ENCODE measurements around the gene HACD2.

Gene HACD2

GRCh38 chr3:123481071-123481470, 103.8 kb downstream of the HACD2 start:
- no peak for DNase-seq (ENCODE audit: low read depth)

- no peak for DNase-seq (ENCODE audit: low read depth)
These were observed 104.4 kb downstream of the HACD2 start for GRCh38 chr3:123480428-123480827.

- DNase-seq (ENCODE audit: low read depth), result no peak
These were observed 105.0 kb downstream of the HACD2 start for GRCh38 chr3:123479891-123480290.

DNA sequence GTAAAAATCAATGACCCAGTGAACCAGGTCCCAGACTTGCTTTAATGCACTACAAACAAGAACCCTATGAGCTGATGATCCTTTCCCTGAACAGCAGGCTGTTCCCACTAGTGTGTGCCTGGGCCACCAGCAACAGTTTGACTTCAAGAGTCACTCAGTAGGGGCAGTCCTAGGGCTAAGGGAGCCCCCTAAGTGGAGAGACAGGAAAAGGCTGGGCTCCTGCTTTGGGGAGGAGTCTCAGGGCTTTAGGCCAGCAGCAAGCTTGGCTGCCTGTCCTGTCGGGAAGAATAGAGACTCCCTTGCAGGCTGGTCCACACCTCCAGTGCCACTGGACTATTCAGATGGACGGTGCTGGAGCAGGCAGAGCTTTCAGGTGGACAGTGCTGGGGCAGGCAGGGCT, 106.5 kb downstream of the HACD2 start:
- DNase-seq (ENCODE audit: low read depth), result no peak

GRCh38 chr3:123476967-123477750, 107.7 kb downstream of the HACD2 start:
- DNase-seq (ENCODE audit: low read depth), result no peak

DNA sequence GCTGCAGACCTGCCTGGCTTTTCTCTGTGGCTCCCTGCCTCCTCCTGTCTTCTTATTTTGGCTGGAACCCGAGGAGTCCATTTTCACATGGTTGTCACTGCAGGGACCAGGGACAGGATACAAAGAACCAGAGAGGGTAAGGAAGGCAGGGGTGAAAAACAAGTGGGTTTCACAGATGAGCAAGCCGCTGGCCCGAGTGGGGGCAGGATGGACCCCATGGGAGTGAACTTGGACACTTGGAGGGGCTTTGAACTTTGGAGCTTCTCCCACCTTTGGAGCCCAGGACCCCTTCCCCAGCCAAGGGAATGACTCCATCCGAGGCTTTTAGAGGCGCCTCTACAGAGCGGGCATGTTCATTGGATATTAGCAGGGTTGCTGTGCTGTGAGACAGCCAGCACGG, 109.1 kb downstream of the HACD2 start:
- DNase-seq (ENCODE audit: low read depth), result no peak

GRCh38 chr3:123471106-123471505, 113.7 kb downstream of the HACD2 start:
- DNase-seq (ENCODE audit: low read depth), result no peak

GRCh38 chr3:123469323-123469995, 115.4 kb downstream of the HACD2 start:
- DNase-seq (ENCODE audit: low read depth), result no peak

- no peak for DNase-seq (ENCODE audit: low read depth)
These were observed 117.8 kb downstream of the HACD2 start for GRCh38 chr3:123467046-123467445.

DNA sequence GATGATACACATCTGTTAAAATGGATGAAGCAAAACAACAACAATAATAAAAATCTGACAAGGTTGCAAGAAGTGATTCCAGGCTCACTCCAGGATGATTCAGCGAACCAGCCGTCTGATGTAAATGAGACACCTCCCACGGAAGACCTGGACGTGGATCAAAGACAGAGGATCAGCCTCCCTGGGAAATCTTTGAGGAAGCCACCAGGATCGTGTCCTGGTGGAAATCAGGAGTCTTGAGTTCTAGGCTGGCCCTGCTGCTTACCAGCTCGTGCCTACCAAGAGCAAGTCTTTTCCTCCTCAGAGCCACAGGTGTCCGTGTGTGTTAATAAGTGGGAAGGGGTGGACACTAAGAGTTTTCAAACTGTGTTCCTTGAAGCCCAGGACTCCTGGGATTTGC, 120.6 kb downstream of the HACD2 start:
- no peak for DNase-seq (ENCODE audit: low read depth)

DNA sequence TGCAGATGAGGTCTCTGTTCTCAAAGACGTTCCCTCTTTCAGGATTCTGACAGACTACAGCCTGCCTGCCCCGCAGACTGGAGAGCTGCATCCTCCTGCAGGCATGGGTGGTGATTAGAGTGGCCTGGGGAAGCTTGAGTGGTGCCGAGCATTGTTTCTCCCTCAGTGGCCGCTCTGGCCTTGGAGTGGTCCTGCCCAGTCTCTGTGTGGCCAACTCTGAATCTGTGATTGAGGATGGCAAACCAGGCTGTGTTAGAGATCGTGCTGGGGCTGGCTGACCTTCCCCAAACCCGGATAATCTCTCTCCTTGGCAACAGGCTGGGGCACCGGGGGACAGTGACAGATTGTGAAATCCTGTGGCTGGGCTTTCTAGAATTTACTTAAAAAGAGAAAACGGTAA, 125.0 kb downstream of the HACD2 start:
- DNase-seq (ENCODE audit: low read depth), result no peak

DNA sequence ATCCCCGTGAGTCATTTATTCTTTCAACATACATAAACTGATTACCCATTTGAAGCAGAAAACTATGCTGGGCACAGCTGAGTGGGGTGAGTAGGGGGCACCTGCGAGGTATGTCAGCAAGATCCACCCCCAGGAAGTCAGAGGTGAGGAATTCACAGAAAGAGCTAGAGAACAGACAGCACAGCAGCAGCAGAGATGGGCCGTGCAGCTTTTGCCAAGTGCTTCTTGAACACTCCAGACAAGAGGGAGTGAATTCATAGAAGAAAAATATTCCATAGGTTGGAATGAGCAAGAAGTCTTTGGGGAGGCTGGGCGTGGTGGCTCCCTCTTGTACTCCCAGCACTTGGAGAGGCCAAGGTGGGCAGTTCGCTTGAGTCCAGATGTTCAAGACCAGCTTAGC, 126.6 kb downstream of the HACD2 start:
- DNase-seq (ENCODE audit: low read depth), result no peak

DNA sequence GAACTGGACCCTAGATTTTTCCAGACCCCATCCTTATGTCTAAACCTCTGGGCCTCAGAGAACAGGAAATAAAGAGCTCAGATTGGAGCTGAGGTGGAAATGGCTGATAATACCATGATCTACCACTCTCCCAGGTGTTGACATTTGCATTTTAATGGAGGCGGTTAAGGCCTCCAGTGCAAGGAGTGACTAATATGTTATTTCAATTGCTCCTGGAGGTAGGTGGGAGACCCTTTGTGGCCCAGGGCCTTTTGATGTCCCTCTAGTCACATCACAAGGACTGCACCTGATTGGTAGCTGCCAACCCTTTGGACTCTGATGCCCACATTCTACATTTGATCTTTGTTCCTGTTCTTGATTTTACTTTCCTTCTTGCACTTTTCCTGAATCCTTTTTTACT, 127.0 kb downstream of the HACD2 start:
- DNase-seq (ENCODE audit: low read depth), result no peak

DNA sequence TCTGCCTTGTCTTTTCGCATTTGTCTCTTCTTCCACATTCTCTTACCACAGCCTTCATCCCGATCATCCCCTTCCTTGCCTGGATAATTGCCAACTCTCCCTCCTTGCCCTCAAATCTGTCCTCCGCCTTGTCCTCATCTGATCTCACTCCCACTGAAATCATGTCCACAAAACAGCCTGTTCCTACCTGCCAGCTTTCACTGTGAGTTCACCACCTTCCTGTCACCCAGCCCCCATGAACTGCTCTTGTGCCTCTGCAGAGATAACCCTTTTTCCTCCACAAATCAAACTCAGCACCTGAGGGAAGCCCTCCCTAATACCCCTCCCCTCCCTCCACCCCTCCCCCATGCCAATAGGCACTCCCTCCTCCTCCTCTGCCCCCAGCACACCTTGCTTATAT, 131.2 kb downstream of the HACD2 start:
- DNase-seq (ENCODE audit: low read depth), result no peak

DNA sequence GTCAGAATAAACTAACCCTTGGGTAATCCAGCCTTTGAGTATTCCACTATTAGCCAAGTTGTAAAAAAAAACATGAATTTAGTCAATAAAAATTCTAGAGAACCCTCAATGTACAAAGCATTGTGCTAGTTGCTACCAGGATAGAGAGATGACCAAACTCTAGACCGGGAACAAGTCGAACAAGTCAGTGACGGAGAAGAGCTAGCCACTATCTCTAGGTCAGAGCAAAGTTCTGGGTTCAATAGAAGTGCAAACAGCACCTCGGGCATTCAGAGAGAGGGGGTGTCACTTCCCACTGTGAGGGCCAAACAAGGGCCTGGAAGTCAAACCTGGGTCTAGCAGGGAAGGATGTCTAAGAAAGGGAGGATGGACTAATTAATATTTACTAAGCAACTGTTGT, 133.7 kb downstream of the HACD2 start:
- no peak for DNase-seq (ENCODE audit: low read depth)

DNA sequence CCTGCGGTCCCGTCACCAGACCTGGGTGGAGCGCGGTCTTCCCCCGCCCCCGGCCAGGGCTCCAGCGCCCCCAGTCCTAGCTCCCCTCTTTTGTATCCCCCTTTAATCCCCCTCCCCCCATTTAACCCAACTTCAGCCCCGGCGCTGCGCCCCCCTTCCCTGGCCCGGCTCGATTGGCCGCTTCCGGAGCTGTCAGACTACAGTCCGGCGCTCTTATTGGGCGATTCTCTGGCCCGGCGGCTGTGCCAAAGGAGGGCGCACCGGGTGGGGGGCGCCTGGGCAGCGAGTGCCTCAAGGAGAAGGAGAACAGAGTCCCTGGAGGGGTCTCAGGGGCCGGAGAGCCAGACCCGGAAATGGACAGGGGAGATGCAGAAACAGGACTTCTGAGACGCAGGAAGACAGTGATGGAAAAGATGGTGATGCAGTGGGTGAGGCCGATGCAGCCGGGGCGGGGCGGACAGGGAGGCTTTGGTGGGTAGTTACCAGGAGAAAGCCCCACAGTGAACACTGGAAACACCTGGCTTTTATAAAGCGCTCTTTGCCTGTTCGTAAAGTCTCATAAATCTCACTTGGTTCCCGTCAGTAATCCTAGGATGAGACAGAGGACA, 134.8 kb downstream of the HACD2 start:
- no peak for DNase-seq (ENCODE audit: low read depth)

DNA sequence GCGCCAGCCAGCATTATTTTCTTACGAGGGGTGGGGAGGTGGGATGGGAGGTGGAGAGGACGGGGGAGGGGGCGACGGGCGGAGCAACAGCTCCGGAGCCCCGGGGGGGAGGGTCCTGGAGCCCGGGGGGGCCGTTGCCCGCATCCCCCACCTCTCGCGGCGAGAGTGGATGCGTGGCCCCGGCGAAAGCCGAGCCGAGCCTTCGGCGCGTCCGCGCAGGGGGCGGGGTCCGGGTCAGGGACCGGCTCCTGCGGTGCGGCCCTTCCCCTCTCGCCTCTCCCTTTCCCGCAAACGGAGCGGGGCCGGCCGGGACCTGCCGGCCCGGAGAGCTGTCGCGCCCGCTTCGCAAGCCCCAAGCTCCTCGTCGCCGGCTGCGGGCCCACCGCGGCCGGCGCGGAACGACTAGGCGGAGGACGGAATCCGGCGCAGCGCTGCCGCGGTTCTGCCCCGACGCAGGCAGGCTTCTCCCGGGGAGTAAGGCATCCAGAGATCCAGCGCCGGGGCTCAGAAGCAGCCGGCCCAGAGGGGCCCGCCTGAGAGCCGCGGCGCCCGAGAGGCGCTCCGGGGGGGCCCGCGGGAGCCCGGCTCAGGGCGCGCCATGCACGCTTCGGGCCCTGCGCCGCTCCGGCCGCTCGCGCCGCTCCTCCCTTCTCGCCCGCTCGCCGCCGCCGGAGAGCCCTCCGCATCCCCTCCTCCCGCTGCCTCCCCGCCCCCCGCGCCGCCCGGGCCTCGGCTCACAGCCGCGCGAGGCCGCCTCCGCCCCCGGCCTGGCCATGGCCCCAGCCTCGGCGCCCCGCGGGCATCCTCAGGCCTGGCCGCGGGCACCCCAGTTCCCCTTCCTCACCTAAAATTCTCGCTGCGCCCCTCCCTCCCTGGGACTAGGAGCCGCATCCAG, 135.5 kb downstream of the HACD2 start:
- no peak for DNase-seq (ENCODE audit: low read depth)

- no peak for DNase-seq (ENCODE audit: low read depth)
These were observed 136.2 kb downstream of the HACD2 start, which contains the start of gene ADCY5 for GRCh38 chr3:123448536-123449101. Gene ADCY5, minus strand, starts transcription at chr3:123449090. Its CDS starts 545 bp downstream, at chr3:123448545.

DNA sequence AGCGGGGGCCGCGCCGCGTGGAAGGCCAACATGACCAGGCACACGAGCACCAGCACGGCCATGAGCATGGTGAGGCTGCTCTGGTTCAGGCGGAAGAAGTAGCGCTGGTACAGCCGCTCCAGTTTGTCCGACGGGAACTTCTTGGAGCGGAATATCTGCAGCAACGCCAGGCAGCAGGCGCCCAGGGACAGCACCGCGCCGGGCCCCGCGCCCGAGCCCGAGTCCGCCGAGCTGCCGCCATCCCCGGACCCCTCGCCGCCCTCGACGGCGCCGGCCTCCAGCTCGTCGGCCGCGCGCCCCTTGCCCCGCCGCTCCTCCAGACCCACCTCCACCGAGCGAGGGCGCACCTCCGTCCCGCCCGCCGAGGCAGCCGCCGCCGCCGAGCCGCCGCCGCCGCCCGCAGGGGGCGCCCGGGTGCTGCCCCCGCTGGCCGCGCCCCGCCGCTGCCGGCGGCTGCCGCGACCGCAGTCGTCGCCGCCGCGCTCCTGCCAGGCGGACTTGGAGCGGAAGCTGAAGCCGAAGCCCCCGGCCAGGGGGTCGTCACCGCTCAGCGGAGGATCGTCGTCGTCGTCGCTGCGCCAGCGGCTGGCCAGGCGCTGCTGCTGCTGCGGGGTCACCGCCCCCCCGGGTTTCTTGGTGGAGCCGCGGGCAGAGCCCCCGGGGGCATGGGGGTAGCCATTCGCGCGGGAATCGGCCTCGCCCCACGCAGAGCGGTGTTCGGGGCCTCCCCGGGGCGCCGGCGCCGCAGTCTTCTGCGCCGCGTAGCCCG, 136.9 kb downstream of the HACD2 start:
- DNase-seq (ENCODE audit: low read depth), result peak; percentile 16

DNA sequence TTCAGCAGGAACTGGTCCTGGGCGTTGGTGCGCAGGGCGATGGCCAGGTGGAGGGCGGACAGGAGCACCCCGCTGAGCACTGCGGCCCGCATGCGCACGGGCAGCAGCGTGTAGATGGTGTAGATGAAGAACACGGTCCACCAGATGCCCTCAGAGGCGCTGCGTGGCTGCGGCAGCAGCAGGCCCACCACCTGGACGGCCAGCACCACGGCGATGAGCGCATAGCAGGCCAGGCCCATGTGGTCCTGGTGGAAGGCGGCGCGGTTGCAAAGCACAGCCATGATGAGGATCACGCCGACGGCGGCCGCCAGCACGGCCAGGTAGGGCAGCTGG, 137.5 kb downstream of the HACD2 start:
- no peak for DNase-seq (ENCODE audit: low read depth)

DNA sequence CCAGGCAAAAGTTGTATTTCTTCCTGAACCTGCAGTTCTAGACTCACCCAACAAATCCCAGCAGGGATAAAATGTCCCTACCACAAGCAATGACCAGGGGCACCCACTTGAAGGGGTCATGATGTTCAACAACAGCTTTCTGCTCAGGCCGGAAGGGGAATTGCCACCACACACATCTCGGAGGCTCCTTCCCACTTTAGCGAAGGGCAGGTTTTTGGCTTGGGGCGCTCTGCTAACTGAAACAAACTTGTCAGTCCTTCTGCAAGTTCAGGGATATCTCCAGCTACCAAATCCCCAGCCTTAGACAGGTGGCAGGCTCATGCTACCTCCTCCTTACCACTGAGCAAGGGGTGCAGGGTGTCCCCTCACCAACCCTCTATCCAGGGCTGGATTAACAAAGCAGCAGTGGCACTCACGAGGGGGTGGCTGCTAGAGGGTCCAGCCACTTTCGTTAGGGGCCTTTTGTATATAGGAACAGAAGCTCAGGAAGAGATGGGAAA, 138.2 kb downstream of the HACD2 start:
- DNase-seq (ENCODE audit: low read depth), result no peak
